Activated T-cell treated with anti-CD3 and anti-CD28 coated beads, Interleukin-2, amount 50 U/mL, for 4 hours (primary cell): ENCODE data around the gene EMILIN1. TPM values are rescaled to one million over a fixed set of nuclear protein-coding genes. Genes with fewer than 3 reads are reported as not detected.

Experiments
- ATAC-seq, 2 donors: fragments of 200-7000 bp; cut with Tn5 transposase; one replicate each; pipeline ENCODE4 v1.10.0; 2021
- DNase-seq: peaks from one replicate; pipeline ENCODE4 v3.0.0-alpha.2; 2020
- H3K27me3 Mint-ChIP-seq: one replicate; pipeline ENCODE4 v1.8.0; 2021; ENCODE audit warnings: low read depth, mixed read lengths
- H3K36me3 Mint-ChIP-seq: one replicate; pipeline ENCODE4 v1.8.0; 2022; ENCODE audit warnings: mixed read lengths; ENCODE audit not compliant: insufficient read depth
- H3K4me1 Mint-ChIP-seq: one replicate; pipeline ENCODE4 v1.8.0; 2021; ENCODE audit warnings: low read depth, mixed read lengths
- H3K4me3 Mint-ChIP-seq: one replicate; pipeline ENCODE4 v1.8.0; 2021; ENCODE audit warnings: mild to moderate bottlenecking, moderate library complexity, mixed read lengths
- H3K9me3 Mint-ChIP-seq: one replicate; pipeline ENCODE4 v1.8.0; 2021; ENCODE audit warnings: mixed read lengths
- total RNA-seq, 3 donors: library from RNA; stranded (reverse); gene quantifications; one replicate each; pipeline ENCODE4 v1.2.1, GENCODE V29; 2021

The EMILIN1 gene
- total RNA-seq, 3 donors from 2014 or later, result 0.76 to 1.4 (median 1.3) TPM

- ATAC-seq (no peak), DNase-seq (no peak)
- H3K4me3 Mint-ChIP-seq, result no peak overlapping the region
Observed at GRCh38 chr2:27089111-27089954, 10.9 kb downstream of the EMILIN1 start.

DNA sequence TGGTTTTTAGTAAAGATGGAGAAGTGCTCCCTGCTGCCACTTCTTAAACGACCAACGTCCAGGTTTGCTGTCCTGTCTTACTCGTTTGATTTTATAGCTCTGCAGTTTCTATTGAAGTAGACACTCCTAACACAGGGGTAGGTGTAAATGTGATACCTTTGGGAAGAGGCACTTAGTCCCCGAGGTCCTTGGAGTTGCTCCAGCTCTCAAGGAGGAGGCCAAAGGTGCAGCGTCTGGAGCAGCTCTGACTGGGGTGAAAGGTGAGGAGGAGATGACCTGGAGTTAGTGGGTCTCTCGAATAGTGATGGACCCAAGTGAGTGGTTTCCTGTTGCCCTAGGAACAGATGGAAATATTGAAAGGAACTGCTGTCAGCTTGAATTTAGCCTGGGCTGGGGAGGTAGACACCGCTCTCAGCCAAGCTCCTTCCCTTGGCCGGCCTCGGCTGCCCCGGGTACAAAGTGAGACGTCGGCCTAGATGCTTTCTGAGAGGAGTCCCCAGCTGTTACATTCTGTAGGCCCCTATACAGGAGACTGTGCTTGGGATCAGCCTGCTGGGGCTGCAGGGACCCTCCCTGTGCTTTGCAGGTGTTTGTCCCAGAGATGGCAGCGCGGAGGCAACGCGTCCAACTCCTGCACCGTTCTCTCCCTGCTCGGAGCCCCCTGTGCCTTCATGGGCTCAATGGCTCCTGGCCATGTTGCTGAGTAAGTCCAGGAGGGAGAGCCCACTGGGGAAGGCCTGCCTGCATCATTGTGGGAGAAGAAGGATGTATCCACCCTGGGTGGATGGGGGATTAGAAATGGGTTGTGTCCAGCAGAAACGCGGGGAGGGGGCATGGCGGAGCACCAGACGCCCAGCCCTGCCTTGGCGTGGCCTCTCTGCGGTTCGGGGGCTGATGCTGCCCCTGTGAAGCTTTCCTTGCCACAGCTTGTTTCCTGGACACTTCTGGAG lies 13.6 kb downstream of the EMILIN1 start:
- DNase-seq, result no peak
- peaks cover 13% of the 10 kb centered on the region for H3K4me1 Mint-ChIP-seq
- H3K9me3 Mint-ChIP-seq, result no peaks in the 10 kb centered on the region
- no peak overlapping the region for H3K4me3 Mint-ChIP-seq
- H3K36me3 Mint-ChIP-seq, result no peaks in the 10 kb centered on the region
- no peaks in the 10 kb centered on the region for H3K27me3 Mint-ChIP-seq
- no peak for ATAC-seq

More at GRCh38 chr2:27089111-27089954, 10.9 kb downstream of the EMILIN1 start:
- Mint-ChIP-seq H3K36me3 (no peaks in the 10 kb centered on the region), H3K27me3 (no peaks in the 10 kb centered on the region), H3K4me1 (peaks cover 10% of the 10 kb centered on the region), H3K9me3 (no peaks in the 10 kb centered on the region)

- ATAC-seq (no peak), DNase-seq (no peak)
- no peaks in the 10 kb centered on the region for H3K9me3 Mint-ChIP-seq
- no peaks in the 10 kb centered on the region for H3K36me3 Mint-ChIP-seq
- H3K27me3 Mint-ChIP-seq, result no peaks in the 10 kb centered on the region
- H3K4me1 Mint-ChIP-seq, result peaks cover 10% of the 10 kb centered on the region
- no peak overlapping the region for H3K4me3 Mint-ChIP-seq
Observed at GRCh38 chr2:27092696-27093429, 14.4 kb downstream of the EMILIN1 start.

GRCh38 chr2:27093430-27094352 lies 15.3 kb downstream of the EMILIN1 start:
- Mint-ChIP-seq H3K36me3 (no peaks in the 10 kb centered on the region), H3K4me1 (peaks cover 10% of the 10 kb centered on the region), H3K27me3 (no peaks in the 10 kb centered on the region), H3K9me3 (no peaks in the 10 kb centered on the region), H3K4me3 (no peak overlapping the region)
- no peak for DNase-seq
- ATAC-seq, result no peak

- ATAC-seq, result no peak
- Mint-ChIP-seq H3K36me3 (no peaks in the 10 kb centered on the region), H3K27me3 (no peaks in the 10 kb centered on the region), H3K4me3 (no peak overlapping the region), H3K9me3 (no peaks in the 10 kb centered on the region), H3K4me1 (peaks cover 10% of the 10 kb centered on the region)
- DNase-seq, result no peak
Observed at GRCh38 chr2:27094353-27094984, 16.1 kb downstream of the EMILIN1 start.

- ATAC-seq, result no peak
- no peak for DNase-seq
- H3K4me3 Mint-ChIP-seq, result no peak overlapping the region
- H3K36me3 Mint-ChIP-seq, result no peaks in the 10 kb centered on the region
- no peaks in the 10 kb centered on the region for H3K27me3 Mint-ChIP-seq
- H3K9me3 Mint-ChIP-seq, result no peaks in the 10 kb centered on the region
- H3K4me1 Mint-ChIP-seq, result peaks cover 10% of the 10 kb centered on the region
Observed at GRCh38 chr2:27095427-27095744, 17.0 kb downstream of the EMILIN1 start.

DNA sequence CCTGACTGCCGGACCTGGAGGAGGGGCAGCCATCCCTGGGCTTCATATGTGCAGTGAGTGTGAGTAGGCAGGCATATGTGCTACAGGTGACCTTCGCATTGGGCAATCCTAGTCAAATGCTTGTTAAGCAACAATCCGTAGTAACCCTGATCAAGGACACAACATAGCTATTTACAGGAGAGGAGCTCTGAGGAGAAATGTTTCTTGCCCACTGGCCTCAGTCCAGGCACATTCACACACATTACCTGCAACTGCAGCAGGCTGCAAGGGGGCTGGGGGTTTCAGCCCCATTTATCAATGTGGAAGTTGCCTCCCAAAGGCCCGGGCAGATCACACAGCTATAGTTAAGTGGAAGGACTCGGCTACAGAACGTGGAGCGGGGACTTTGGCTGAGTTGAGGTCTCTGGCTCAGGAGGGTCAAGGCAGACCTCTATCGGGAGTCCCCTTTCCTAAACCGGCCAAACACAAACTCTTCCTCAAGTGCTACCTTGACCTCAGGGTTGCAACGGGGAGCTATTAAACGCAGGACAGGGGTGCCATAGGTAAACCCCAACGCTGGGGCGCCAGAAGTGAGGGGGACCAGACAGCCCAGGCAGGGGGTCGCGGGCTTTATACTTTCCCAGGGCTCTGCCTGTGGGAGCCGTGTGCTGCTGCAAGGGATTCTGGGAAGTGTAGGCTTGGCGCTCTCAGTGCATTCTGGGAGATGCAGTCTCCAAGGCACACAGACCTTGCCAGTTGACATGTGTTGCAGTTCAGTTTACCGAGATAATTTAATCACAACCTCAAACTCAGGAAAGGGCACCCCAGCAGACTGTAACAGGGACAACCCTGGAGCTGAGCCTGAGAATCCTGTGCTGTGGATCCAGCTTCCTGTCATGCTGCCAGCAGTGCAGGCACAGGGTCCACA lies 17.6 kb downstream of the EMILIN1 start:
- Mint-ChIP-seq H3K36me3 (no peaks in the 10 kb centered on the region), H3K9me3 (no peaks in the 10 kb centered on the region), H3K27me3 (no peaks in the 10 kb centered on the region), H3K4me3 (peak overlapping the region; percentile 50), H3K4me1 (peaks cover 10% of the 10 kb centered on the region)
- ATAC-seq (peak; percentile 87 to 92), DNase-seq (no peak)

- Mint-ChIP-seq H3K9me3 (no peaks in the 10 kb centered on the region), H3K36me3 (no peaks in the 10 kb centered on the region), H3K4me3 (no peak overlapping the region), H3K4me1 (peaks cover 10% of the 10 kb centered on the region), H3K27me3 (no peaks in the 10 kb centered on the region)
- DNase-seq (no peak), ATAC-seq (no peak)
Observed at GRCh38 chr2:27096748-27097297, 18.4 kb downstream of the EMILIN1 start.

- no peak for DNase-seq
- H3K36me3 Mint-ChIP-seq, result no peaks in the 10 kb centered on the region
- no peaks in the 10 kb centered on the region for H3K27me3 Mint-ChIP-seq
- no peak overlapping the region for H3K4me3 Mint-ChIP-seq
- peaks cover 10% of the 10 kb centered on the region for H3K4me1 Mint-ChIP-seq
- ATAC-seq, result no peak
- H3K9me3 Mint-ChIP-seq, result no peaks in the 10 kb centered on the region
Observed at GRCh38 chr2:27097341-27097740, 18.9 kb downstream of the EMILIN1 start.

DNA sequence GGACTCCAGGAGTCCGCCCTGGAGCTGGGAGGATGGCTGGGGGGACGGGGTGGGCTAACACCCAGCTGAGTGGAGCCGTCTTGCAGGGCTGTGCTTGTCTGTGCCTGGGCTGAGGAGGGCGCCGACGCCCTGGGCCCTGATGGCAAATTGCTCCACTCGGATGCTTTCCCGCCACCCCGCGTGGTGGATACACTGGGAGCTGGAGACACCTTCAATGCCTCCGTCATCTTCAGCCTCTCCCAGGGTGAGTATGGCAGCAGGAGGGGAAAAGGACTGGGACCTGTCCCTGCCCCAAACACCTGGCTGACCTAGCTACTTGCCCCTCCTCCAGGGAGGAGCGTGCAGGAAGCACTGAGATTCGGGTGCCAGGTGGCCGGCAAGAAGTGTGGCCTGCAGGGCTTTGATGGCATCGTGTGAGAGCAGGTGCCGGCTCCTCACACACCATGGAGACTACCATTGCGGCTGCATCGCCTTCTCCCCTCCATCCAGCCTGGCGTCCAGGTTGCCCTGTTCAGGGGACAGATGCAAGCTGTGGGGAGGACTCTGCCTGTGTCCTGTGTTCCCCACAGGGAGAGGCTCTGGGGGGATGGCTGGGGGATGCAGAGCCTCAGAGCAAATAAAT lies 21.0 kb downstream of the EMILIN1 start:
- ATAC-seq (no peak), DNase-seq (no peak)
- H3K36me3 Mint-ChIP-seq, result no peaks in the 10 kb centered on the region

DNA sequence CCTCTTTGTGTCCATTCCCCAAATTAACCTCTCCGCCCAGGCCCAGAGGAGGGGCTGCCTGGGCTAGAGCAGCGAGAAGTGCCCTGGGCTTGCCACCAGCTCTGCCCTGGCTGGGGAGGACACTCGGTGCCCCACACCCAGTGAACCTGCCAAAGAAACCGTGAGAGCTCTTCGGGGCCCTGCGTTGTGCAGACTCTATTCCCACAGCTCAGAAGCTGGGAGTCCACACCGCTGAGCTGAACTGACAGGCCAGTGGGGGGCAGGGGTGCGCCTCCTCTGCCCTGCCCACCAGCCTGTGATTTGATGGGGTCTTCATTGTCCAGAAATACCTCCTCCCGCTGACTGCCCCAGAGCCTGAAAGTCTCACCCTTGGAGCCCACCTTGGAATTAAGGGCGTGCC lies 21.6 kb downstream of the EMILIN1 start:
- Mint-ChIP-seq H3K4me3 (no peak overlapping the region), H3K9me3 (no peaks in the 10 kb centered on the region), H3K36me3 (no peaks in the 10 kb centered on the region), H3K27me3 (no peaks in the 10 kb centered on the region), H3K4me1 (peaks cover 10% of the 10 kb centered on the region)
- DNase-seq (no peak), ATAC-seq (no peak)

More for the DNA sequence above, 21.0 kb downstream of the EMILIN1 start:
- peaks cover 10% of the 10 kb centered on the region for H3K4me1 Mint-ChIP-seq
- H3K9me3 Mint-ChIP-seq, result no peaks in the 10 kb centered on the region
- no peak overlapping the region for H3K4me3 Mint-ChIP-seq
- no peaks in the 10 kb centered on the region for H3K27me3 Mint-ChIP-seq

GRCh38 chr2:27102329-27102728 lies 23.9 kb downstream of the EMILIN1 start:
- H3K9me3 Mint-ChIP-seq, result no peaks in the 10 kb centered on the region
- H3K4me1 Mint-ChIP-seq, result no peaks in the 10 kb centered on the region
- H3K36me3 Mint-ChIP-seq, result no peaks in the 10 kb centered on the region
- peaks cover 7% of the 10 kb centered on the region for H3K27me3 Mint-ChIP-seq
- ATAC-seq (no peak), DNase-seq (no peak)
- no peak overlapping the region for H3K4me3 Mint-ChIP-seq
